Activated CD4-positive, CD25-positive, alpha-beta regulatory T cell treated with anti-CD3 and anti-CD28 coated beads, Interleukin-2, amount 50 U/mL, for 16 hours (primary cell): ENCODE data around the gene NPTX1.

ENCODE experiments used
- DNase-seq: peaks from one replicate; pipeline ENCODE4 v3.0.0-alpha.2; 2020; ENCODE audit warnings: low read depth, low spot score

NPTX1 gene

GRCh38 chr17:80503921-80504320 is 27.5 kb upstream of the NPTX1 start:
- DNase-seq, result no peak

GRCh38 chr17:80503031-80503430 is 26.6 kb upstream of the NPTX1 start:
- no peak for DNase-seq

GRCh38 chr17:80502578-80502877 is 26.1 kb upstream of the NPTX1 start:
- DNase-seq, result no peak

GRCh38 chr17:80501741-80502577 is 25.6 kb upstream of the NPTX1 start:
- no peak for DNase-seq

GRCh38 chr17:80499961-80500665 is 23.7 kb upstream of the NPTX1 start:
- DNase-seq, result no peak

- DNase-seq, result no peak
Measured at GRCh38 chr17:80499560-80499959, 23.2 kb upstream of the NPTX1 start.

- no peak for DNase-seq
Measured at GRCh38 chr17:80498920-80499410, 22.6 kb upstream of the NPTX1 start.

GRCh38 chr17:80498242-80498919 is 22.0 kb upstream of the NPTX1 start:
- no peak for DNase-seq

- no peak for DNase-seq
Measured at GRCh38 chr17:80497726-80498241, 21.4 kb upstream of the NPTX1 start.

- DNase-seq, result no peak
Measured at GRCh38 chr17:80494547-80494946, 18.1 kb upstream of the NPTX1 start.

- no peak for DNase-seq
Measured at GRCh38 chr17:80492343-80493136, 16.1 kb upstream of the NPTX1 start.

GRCh38 chr17:80491478-80492342 is 15.3 kb upstream of the NPTX1 start:
- DNase-seq, result no peak

- DNase-seq, result no peak
Measured at GRCh38 chr17:80487511-80487910, 11.1 kb upstream of the NPTX1 start.

- DNase-seq, result no peak
Measured at GRCh38 chr17:80486692-80487091, 10.3 kb upstream of the NPTX1 start.

- DNase-seq, result no peak
Measured at GRCh38 chr17:80485846-80486245, 9.4 kb upstream of the NPTX1 start.

GRCh38 chr17:80482555-80483308 is 6.3 kb upstream of the NPTX1 start:
- no peak for DNase-seq

GRCh38 chr17:80482058-80482318 is 5.6 kb upstream of the NPTX1 start:
- DNase-seq, result no peak

- no peak for DNase-seq
Measured at GRCh38 chr17:80481284-80482057, 5.1 kb upstream of the NPTX1 start.

- DNase-seq, result no peak
Measured at GRCh38 chr17:80480248-80480647, 3.8 kb upstream of the NPTX1 start.
